PC-9 (cell line): ENCODE data around the gene CTNNBL1.

Experiments used
- CTCF ChIP-seq: fragments of 200-600 bp; sonication (generic); conservative IDR thresholded peaks from 2 replicates; pipeline ENCODE4 v1.6.1; 2017; ENCODE audit warnings: mixed run types, antibody characterized with exemption, mild to moderate bottlenecking, moderate library complexity
- EZH2 ChIP-seq: fragments of 200-600 bp; sonication (generic); IDR thresholded peaks from 2 replicates; pipeline ENCODE4 v1.8.0; 2017; ENCODE audit warnings: antibody characterized with exemption, low read depth

- no peak for TF ChIP-seq CTCF
- no peak for TF ChIP-seq EZH2
Measured at GRCh38 chr20:37687478-37687805, 6.4 kb upstream of the CTNNBL1 start.
